Measurements from ENCODE around the gene ZNF354C. TPM values are rescaled to one million over a fixed set of nuclear protein-coding genes. Genes with fewer than 3 reads are reported as not detected.

The ZNF354C gene
- total RNA-seq, 2 donors from 2014 or later = 2.4 to 2.7 TPM

DNA sequence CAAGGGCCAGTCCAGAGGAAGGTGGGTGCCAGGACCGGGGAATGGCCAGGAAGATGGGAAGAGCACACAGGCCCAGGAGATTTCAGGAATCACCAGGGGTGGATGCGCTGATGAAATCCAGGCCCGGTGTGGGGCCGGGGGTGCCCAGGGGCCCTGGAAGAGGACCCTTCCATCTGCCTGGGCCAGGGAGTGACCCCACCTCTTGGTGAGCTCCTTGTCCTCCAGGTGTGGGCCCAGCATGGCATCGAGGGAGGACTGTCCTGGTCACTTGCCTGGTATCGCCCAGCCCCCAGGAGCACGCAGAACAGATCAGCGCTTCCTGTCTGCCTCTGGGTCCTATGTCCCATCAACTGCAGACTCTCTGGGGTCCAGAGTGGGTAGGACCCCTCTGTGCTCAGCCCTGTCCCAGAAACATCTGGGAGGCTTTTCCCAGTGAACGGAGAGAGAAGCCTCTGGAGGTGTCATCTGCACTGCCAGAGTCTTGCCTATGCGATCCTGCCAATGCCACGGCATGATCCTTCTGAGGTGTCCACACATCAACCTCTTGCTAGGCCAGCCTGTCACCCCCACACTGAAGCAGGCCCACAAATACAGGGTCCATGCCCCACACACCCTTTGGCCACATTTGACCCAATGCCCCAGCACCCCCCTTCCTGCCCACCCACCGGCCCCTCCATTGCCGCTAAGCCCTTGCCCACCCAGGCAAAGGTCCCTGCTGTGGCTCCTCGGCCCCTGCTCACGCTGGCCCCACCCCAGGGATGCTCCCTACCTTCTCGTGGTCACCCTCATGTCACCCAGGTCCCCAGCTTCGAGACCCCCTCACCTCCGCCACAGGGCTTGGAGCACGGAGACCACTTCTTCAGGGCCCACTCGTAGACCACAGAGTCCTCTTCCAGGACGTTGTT is 67.2 kb downstream of the ZNF354C start:
- no peak for DNase-seq (ENCODE audit: low spot score)
- Histone ChIP-seq H3K4me1 (no peaks in the 10 kb centered on the region), H3K27ac (no peak overlapping the region), H3K36me3 (no peaks in the 10 kb centered on the region), H3K4me3 (no peak overlapping the region), H3K27me3 (no peaks in the 10 kb centered on the region), H3K9me3 (no peaks in the 10 kb centered on the region)
- TF ChIP-seq, protein P1, sequence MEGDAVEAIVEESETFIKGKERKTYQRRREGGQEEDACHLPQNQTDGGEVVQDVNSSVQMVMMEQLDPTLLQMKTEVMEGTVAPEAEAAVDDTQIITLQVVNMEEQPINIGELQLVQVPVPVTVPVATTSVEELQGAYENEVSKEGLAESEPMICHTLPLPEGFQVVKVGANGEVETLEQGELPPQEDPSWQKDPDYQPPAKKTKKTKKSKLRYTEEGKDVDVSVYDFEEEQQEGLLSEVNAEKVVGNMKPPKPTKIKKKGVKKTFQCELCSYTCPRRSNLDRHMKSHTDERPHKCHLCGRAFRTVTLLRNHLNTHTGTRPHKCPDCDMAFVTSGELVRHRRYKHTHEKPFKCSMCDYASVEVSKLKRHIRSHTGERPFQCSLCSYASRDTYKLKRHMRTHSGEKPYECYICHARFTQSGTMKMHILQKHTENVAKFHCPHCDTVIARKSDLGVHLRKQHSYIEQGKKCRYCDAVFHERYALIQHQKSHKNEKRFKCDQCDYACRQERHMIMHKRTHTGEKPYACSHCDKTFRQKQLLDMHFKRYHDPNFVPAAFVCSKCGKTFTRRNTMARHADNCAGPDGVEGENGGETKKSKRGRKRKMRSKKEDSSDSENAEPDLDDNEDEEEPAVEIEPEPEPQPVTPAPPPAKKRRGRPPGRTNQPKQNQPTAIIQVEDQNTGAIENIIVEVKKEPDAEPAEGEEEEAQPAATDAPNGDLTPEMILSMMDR (IDR thresholded peaks at IDR 0.05) = no peak

DNA sequence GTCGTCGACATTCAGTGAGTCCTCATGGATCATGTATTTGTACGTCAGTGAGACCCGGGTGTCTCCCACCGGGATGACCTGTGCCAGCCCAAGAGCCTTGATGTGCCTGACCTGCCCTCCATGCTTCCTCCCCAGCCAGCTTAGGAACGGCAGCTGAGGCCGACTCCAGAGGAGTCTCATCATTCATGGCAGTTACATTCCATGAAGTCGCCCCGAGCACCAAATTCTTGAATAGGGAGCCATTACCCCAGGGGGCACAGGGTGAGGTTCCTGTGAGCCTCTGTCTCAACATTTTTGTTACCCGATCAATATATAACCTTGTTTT is 67.8 kb downstream of the ZNF354C start:
- Histone ChIP-seq H3K36me3 (no peaks in the 10 kb centered on the region), H3K4me3 (no peak overlapping the region), H3K27me3 (no peaks in the 10 kb centered on the region), H3K4me1 (no peaks in the 10 kb centered on the region), H3K27ac (no peak overlapping the region), H3K9me3 (no peaks in the 10 kb centered on the region)
- TF ChIP-seq, protein P1 (IDR thresholded peaks at IDR 0.05) = no peak
- DNase-seq (ENCODE audit: low spot score) = no peak

DNA sequence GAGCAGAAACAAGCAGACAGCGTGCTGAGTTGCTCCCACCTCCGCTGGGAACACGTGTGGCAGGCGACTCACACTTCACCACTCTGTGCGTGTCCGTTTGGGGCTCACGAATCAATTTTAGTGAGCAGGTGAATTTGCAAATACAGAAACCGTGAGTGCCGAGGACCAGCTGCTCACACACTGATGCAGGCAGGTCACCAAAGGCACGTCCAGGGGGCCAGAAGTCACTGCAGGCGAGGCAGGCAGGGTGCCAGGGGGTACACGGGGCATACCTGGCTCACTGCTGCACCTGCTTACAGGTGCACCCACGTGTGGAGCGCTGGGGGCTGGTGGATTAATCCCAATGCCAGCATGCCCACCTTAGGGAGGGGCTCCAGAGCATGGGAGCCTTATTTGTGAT is 68.8 kb downstream of the ZNF354C start:
- H3K9me3 ChIP-seq = no peaks in the 10 kb centered on the region
- H3K4me1 ChIP-seq = no peaks in the 10 kb centered on the region
- TF ChIP-seq, protein P1 (IDR thresholded peaks at IDR 0.05) = no peak
- H3K27me3 ChIP-seq = no peaks in the 10 kb centered on the region
- no peak overlapping the region for H3K4me3 ChIP-seq
- H3K27ac ChIP-seq = no peak overlapping the region
- no peaks in the 10 kb centered on the region for H3K36me3 ChIP-seq
- no peak for DNase-seq (ENCODE audit: low spot score)

DNA sequence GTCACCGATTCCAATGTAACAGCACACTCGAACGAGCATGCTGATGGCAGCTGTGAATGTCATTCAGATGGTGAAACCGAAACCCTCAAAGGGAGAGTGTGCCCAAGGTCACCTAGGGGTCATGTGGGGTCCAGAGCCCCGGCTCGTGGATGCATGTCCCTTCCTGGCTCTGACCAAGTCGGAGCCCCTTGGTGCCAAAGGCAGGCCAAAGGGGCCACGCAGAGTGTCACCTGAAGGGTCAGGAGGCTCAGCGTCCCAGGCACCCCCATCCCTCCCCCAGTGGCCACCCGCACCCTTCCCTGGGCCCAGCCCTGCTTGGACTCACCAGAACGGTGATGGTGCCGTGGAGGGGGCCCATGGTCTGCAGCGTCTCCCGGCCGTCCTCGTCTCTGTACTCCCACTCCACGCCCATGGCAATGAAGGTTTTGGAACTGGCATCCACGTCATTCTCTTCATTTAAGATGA is 69.5 kb downstream of the ZNF354C start:
- H3K36me3 ChIP-seq = no peaks in the 10 kb centered on the region
- no peak for DNase-seq (ENCODE audit: low spot score)
- no peaks in the 10 kb centered on the region for H3K27me3 ChIP-seq

DNA sequence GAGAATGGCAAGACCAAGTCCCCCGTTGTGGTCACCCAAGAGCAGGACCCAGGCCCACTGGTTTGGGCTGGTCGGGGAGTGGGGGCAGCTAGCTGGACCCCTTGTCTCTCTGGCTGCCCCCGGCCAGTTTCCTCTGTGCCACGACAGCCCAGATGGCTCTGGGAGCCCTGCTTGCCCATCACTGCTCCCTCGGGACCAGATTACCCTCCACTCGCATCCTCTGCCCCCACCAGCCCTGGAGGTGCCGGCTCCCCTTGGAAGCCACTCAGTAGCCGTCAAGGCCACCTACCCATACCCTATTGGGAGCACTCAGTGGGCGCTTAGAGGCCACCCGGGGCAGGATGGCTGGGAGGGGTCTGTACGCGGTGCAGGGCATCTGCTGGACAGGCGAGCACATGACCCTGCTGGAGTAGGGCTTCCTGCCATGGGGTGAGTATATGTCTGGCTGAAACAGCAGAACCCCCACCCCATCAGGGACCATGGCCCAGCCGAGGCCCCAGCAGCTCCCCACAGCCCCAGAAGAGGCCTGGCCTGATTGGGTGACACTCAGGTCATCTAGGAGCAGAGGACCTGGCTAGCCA is 70.0 kb downstream of the ZNF354C start:
- Histone ChIP-seq H3K9me3 (no peaks in the 10 kb centered on the region), H3K4me1 (no peaks in the 10 kb centered on the region), H3K36me3 (no peaks in the 10 kb centered on the region), H3K27me3 (no peaks in the 10 kb centered on the region), H3K4me3 (no peak overlapping the region), H3K27ac (no peak overlapping the region)
- TF ChIP-seq, protein P1 (IDR thresholded peaks at IDR 0.05) = no peak
- no peak for DNase-seq (ENCODE audit: low spot score)

More for the DNA sequence above, 69.5 kb downstream of the ZNF354C start:
- Histone ChIP-seq H3K4me1 (no peaks in the 10 kb centered on the region), H3K9me3 (no peaks in the 10 kb centered on the region), H3K4me3 (no peak overlapping the region), H3K27ac (no peak overlapping the region)
- TF ChIP-seq, protein P1 (IDR thresholded peaks at IDR 0.05) = no peak

Data from right atrium auricular region (tissue), 2 donors.